Vagina (tissue), 2 donors: Measurements from ENCODE around the gene CRYBA2. TPM values are rescaled to one million over a fixed set of nuclear protein-coding genes. Genes with fewer than 3 reads are reported as not detected.

Experiments
- DNase-seq, 2 donors: peaks; one replicate each; pipeline ENCODE4 v3.0.0-alpha.2; 2017; ENCODE audit errors: extremely low spot score in 2 of 2
- H3K27ac ChIP-seq: fragments of 200-600 bp; sonication (generic); one replicate; pipeline ENCODE4 v1.5.1; 2019
- H3K27me3 ChIP-seq: fragments of 200-600 bp; sonication (generic); one replicate; pipeline ENCODE4 v1.5.1; 2019
- H3K36me3 ChIP-seq, 2 donors: fragments of 200-600 bp; sonication (generic); one replicate each; pipeline ENCODE4 v1.5.1; 2017 to 2019
- H3K4me1 ChIP-seq: fragments of 200-600 bp; sonication (generic); one replicate; pipeline ENCODE4 v1.5.1; 2019
- H3K4me3 ChIP-seq, 2 donors: fragments of 200-600 bp; sonication (generic); 1 replicate in 1 of 2; 2 replicates in 1 of 2; pipeline ENCODE4 v1.5.1; 2016 to 2019
- H3K9me3 ChIP-seq: fragments of 200-600 bp; sonication (generic); one replicate; pipeline ENCODE4 v1.5.1; 2019
- POLR2A ChIP-seq, 2 donors: fragments of 450-650 bp; IDR thresholded peaks; one replicate each; pipeline ENCODE4 v1.6.1; 2017; ENCODE audit warnings: antibody characterized with exemption in 2 of 2, mild to moderate bottlenecking in 2 of 2, moderate library complexity in 2 of 2
- POLR2AphosphoS5 ChIP-seq, 2 donors: sonication (generic); formaldehyde crosslinking; IDR thresholded peaks; one replicate each; pipeline ENCODE4 v1.9.0; 2017; ENCODE audit warnings: antibody characterized with exemption in 2 of 2, mild to moderate bottlenecking in 2 of 2, low read depth in 1 of 2; ENCODE audit not compliant: insufficient read depth in 1 of 2
- intact Hi-C: fragments of 100-400 bp; cut with DNase I; formaldehyde crosslinking; loops from one replicate; pipeline ENCODE4 v1.15.1; 2023
- total RNA-seq: library from RNA; depleted of rRNA; stranded (reverse); fragments of >200 nt; gene quantifications from one replicate; pipeline ENCODE4 v1.2.3, GENCODE V29; 2016
- TF ChIP-seq, protein P1 (sequence below), 3 experiments: fragments of 450-650 bp in 2 of 3; fragments of 200-600 bp in 1 of 3; sonication (generic) in 1 of 3; IDR thresholded peaks; one replicate each; pipeline ENCODE4 v1.5.1; 2017 to 2019; ENCODE audit warnings: antibody characterized with exemption in 3 of 3, mild to moderate bottlenecking in 2 of 3, moderate library complexity in 2 of 3

CRYBA2 gene
- total RNA-seq, 1 donor from 2014 or later, result not detected

DNA sequence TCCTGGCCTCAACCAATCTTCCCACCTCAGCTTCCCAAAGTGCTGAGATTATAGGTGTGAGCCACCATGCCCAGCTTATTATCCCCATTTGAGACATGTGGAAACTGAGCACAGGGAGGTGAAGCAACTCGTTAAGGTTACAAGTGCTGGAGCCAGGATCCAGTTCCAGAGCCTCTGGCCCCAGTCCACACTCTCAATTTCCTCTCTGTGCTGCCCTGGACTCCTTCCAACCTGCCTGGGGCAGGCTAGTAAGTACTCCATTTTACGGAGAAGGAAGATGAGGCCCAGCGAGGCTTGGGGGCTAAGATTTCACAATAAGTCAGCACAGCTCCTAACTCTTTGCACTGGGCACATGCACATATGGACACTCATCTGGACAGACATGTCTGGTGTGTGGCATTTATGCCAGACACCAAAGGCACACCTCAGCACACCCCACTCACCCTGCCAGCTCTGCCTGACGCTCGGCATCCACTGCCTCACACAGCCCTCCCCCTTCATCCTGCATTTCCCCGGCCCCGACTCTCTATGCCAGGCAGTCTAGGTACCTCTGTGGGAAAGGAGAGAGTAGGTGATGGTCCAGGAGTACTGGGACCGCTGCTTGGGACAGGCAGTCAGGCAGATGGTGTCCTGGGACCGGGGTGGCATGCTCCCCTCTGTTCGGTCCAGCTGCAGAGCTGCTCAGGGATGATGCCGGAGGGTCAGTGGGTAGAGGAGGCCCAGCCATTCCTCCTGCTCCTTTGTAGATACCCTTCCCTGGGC, 27.6 kb upstream of the CRYBA2 start:
- no peaks in the 10 kb centered on the region for H3K4me1 ChIP-seq
- intact Hi-C loops, result loop anchor here (10.0 kb wide), 1 partner anchor 134 kb away; no protein-coding TSS in a partner anchor
- H3K27ac ChIP-seq, result no peak overlapping the region
- H3K4me3 ChIP-seq, result no peak overlapping the region
- no peaks in the 10 kb centered on the region for H3K27me3 ChIP-seq
- no peaks in the 10 kb centered on the region for H3K9me3 ChIP-seq
- no peaks in the 10 kb centered on the region for H3K36me3 ChIP-seq
- no peak for DNase-seq
- TF ChIP-seq POLR2AphosphoS5 (IDR thresholded peaks at IDR 0.05; ENCODE audit: insufficient read depth in 1 of 2, low read depth in 1 of 2), result no peak
- TF ChIP-seq, protein P1, sequence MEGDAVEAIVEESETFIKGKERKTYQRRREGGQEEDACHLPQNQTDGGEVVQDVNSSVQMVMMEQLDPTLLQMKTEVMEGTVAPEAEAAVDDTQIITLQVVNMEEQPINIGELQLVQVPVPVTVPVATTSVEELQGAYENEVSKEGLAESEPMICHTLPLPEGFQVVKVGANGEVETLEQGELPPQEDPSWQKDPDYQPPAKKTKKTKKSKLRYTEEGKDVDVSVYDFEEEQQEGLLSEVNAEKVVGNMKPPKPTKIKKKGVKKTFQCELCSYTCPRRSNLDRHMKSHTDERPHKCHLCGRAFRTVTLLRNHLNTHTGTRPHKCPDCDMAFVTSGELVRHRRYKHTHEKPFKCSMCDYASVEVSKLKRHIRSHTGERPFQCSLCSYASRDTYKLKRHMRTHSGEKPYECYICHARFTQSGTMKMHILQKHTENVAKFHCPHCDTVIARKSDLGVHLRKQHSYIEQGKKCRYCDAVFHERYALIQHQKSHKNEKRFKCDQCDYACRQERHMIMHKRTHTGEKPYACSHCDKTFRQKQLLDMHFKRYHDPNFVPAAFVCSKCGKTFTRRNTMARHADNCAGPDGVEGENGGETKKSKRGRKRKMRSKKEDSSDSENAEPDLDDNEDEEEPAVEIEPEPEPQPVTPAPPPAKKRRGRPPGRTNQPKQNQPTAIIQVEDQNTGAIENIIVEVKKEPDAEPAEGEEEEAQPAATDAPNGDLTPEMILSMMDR (IDR thresholded peaks at IDR 0.05), result no peak
- no peak for TF ChIP-seq POLR2A (IDR thresholded peaks at IDR 0.05)

DNA sequence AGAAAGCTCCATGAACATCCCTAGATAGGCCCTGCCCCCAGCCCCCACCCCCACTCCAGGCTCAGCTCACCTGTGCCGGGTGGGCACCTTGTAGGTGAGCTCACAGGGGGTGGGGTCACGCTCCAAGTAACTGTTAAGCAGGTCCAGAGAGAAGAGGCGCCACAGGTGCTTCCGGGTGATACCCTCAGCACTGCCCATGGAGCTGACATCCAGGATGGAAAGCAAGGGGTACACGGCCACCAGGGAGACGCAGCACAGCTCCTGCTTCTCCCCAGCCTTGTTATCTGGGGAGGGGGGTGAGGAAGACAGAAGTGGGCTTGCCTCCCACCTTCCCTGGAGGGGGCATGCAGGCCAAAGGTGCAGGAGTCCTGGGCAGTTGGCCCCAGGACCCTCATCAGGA, 26.2 kb upstream of the CRYBA2 start:
- Histone ChIP-seq H3K36me3 (no peaks in the 10 kb centered on the region), H3K27me3 (no peaks in the 10 kb centered on the region), H3K4me1 (no peaks in the 10 kb centered on the region), H3K27ac (no peak overlapping the region), H3K9me3 (no peaks in the 10 kb centered on the region), H3K4me3 (no peak overlapping the region)
- TF ChIP-seq, protein P1 (IDR thresholded peaks at IDR 0.05), result no peak
- no peak for TF ChIP-seq POLR2A (IDR thresholded peaks at IDR 0.05)
- no peak for TF ChIP-seq POLR2AphosphoS5 (IDR thresholded peaks at IDR 0.05; ENCODE audit: insufficient read depth in 1 of 2, low read depth in 1 of 2)
- intact Hi-C loops, result no loop called here
- no peak for DNase-seq

DNA sequence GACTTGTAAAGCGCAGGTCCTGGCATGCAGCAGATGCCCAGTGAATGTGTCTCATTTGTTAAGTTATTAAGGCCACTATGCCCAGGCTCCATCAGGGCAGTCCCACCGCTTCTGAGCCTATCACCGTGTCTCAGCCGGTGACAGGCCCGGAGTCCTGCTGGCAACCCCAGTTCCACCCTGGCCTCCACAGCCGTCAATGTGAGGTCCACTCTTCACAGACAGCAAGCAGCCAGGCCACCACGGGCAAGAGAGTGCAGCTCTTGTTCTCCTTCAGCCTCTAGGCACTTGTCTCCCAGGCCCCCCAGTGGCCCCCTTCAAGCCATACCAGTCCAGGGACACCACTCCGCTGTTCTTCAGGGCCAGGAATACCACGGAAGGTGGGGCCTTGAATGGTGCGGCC, 25.5 kb upstream of the CRYBA2 start:
- TF ChIP-seq, protein P1 (IDR thresholded peaks at IDR 0.05), result no peak
- TF ChIP-seq POLR2AphosphoS5 (IDR thresholded peaks at IDR 0.05; ENCODE audit: insufficient read depth in 1 of 2, low read depth in 1 of 2), result no peak
- TF ChIP-seq POLR2A (IDR thresholded peaks at IDR 0.05), result no peak
- intact Hi-C loops, result no loop called here
- Histone ChIP-seq H3K9me3 (no peaks in the 10 kb centered on the region), H3K27me3 (no peaks in the 10 kb centered on the region), H3K4me1 (no peaks in the 10 kb centered on the region), H3K36me3 (no peaks in the 10 kb centered on the region), H3K27ac (no peak overlapping the region), H3K4me3 (no peak overlapping the region)
- no peak for DNase-seq

DNA sequence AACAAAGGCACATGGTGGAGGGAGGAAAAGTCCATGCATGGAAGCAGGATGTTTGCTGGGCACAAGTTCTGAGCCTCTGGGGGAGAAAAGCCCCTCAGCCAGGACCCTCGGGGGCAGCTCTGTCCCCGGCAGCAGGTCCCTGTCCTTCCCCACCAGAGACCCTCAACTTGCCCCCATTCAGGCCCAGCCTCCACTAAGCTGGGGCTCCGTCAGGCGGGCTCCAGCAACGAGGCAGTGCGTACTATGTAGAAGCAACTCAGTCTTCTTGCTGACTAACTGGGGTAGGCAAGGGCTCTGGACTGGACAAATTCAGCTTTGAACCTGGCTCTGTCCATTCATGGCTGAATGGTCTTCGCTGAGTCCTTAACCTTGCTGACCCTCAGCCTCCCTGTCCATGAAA, 25.1 kb upstream of the CRYBA2 start:
- no peak for DNase-seq
- no peak for TF ChIP-seq POLR2A (IDR thresholded peaks at IDR 0.05)
- TF ChIP-seq, protein P1 (IDR thresholded peaks at IDR 0.05), result no peak
- TF ChIP-seq POLR2AphosphoS5 (IDR thresholded peaks at IDR 0.05; ENCODE audit: insufficient read depth in 1 of 2, low read depth in 1 of 2), result no peak
- no peaks in the 10 kb centered on the region for H3K27me3 ChIP-seq

DNA sequence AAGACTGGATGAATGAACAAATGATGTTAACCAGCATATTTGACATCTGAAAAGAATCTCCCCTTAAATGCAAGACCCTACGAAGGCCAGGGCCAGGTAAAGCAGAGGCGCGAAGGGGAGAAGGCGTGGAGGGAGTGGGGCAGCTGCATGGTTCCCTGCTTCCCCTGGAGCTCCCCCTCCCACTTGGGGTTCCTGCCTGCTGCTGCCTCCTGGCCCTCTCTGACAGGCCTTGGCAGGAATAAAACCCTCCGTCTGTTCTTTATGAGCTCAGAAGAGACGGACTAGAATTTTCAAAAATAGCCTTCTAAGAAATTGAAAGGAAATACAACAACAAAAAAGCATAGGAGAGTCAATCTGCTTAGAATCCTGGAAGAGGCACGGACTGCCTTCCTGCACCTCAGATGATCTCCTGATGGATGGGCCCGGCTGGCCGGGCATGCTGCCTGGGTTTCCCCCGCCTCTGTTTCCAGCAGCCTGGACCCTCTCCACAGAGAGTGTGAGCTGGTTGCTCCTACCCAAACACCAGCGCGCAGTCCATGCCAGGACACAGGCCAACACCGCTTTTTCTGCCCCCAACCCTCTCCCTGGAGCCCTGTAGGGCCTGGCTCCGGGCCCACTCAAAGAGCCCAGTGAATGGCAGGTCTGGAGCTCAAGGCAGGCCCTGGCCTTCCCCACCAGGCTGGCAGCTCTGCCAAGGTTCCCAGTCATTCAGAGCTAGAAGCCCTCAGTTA, 24.1 kb upstream of the CRYBA2 start:
- Histone ChIP-seq H3K4me1 (no peaks in the 10 kb centered on the region), H3K4me3 (no peak overlapping the region), H3K27ac (no peak overlapping the region), H3K9me3 (no peaks in the 10 kb centered on the region), H3K27me3 (no peaks in the 10 kb centered on the region), H3K36me3 (no peaks in the 10 kb centered on the region)
- no peak for DNase-seq
- intact Hi-C loops, result no loop called here
- no peak for TF ChIP-seq POLR2A (IDR thresholded peaks at IDR 0.05)
- TF ChIP-seq POLR2AphosphoS5 (IDR thresholded peaks at IDR 0.05; ENCODE audit: insufficient read depth in 1 of 2, low read depth in 1 of 2), result no peak
- TF ChIP-seq, protein P1 (IDR thresholded peaks at IDR 0.05), result no peak

More for the DNA sequence above, 25.1 kb upstream of the CRYBA2 start:
- Histone ChIP-seq H3K36me3 (no peaks in the 10 kb centered on the region), H3K27ac (no peak overlapping the region), H3K4me1 (no peaks in the 10 kb centered on the region), H3K9me3 (no peaks in the 10 kb centered on the region), H3K4me3 (no peak overlapping the region)
- intact Hi-C loops, result no loop called here
